Gastrocnemius medialis (tissue), 4 donors: Measurements from ENCODE around the gene TENT5C. TPM values are rescaled to one million over a fixed set of nuclear protein-coding genes. Genes with fewer than 3 reads are reported as not detected.

ENCODE experiments used
- ATAC-seq, 2 donors: fragments of 150-250 bp; one replicate each; pipeline ENCODE4 v1.9.1; 2016
- DNase-seq, 2 donors: peaks; one replicate each; pipeline ENCODE4 v3.0.0-alpha.2; 2019
- H3K27ac ChIP-seq, 4 donors: fragments of 200-600 bp; sonication (generic); 1 replicate in 1 of 4; 2 replicates in 3 of 4; pipeline ENCODE4 v1.5.1; 2016 to 2018; ENCODE audit warnings: mild to moderate bottlenecking in 2 of 4, moderate library complexity in 1 of 4
- H3K27me3 ChIP-seq, 3 donors: fragments of 200-600 bp; sonication (generic) in 2 of 3; 1 replicate in 1 of 3; 2 replicates in 2 of 3; pipeline versions ENCODE4 v1.5.1 to v1.6.0; 2016 to 2019; ENCODE audit warnings: mild to moderate bottlenecking in 1 of 3, moderate library complexity in 1 of 3
- H3K36me3 ChIP-seq, 2 donors: fragments of 200-600 bp; sonication (generic) in 1 of 2; one replicate each; pipeline ENCODE4 v1.5.1; 2017 to 2018
- H3K4me1 ChIP-seq, 2 donors: fragments of 200-600 bp; sonication (generic) in 1 of 2; one replicate each; pipeline ENCODE4 v1.5.1; 2016 to 2017; ENCODE audit warnings: mild to moderate bottlenecking in 2 of 2
- H3K4me3 ChIP-seq, 4 donors: fragments of 200-600 bp; sonication (generic) in 3 of 4; 1 replicate in 1 of 4; 2 replicates in 3 of 4; pipeline ENCODE4 v1.5.1; 2016 to 2019; ENCODE audit warnings: mild to moderate bottlenecking in 2 of 4
- H3K9me3 ChIP-seq, 3 donors: fragments of 200-600 bp; sonication (generic) in 2 of 3; 1 replicate in 1 of 3; 2 replicates in 2 of 3; pipeline ENCODE4 v1.5.1; 2016 to 2019
- CTCF ChIP-seq, 5 experiments: fragments of 450-650 bp in 3 of 5; fragments of 200-600 bp in 2 of 5; sonication (generic) in 2 of 5; IDR thresholded peaks in 4 of 5; conservative IDR thresholded peaks in 1 of 5; 1 replicate in 4 of 5; 2 replicates in 1 of 5; pipeline ENCODE4 v1.5.1; 2016 to 2019; ENCODE audit warnings: antibody characterized with exemption in 5 of 5, mild to moderate bottlenecking in 3 of 5, moderate library complexity in 3 of 5
- POLR2A ChIP-seq, 2 donors: fragments of 450-650 bp; IDR thresholded peaks; one replicate each; pipeline ENCODE4 v1.6.1; 2017; ENCODE audit warnings: antibody characterized with exemption in 2 of 2, mild to moderate bottlenecking in 2 of 2, moderate library complexity in 2 of 2
- in situ Hi-C, 4 donors: fragments of 200-750 bp; cut with MboI; loops; one replicate each; pipeline versions ENCODE4 v1.15.0 to v1.8.0; 2017; ENCODE audit warnings: low sequenced_read_pairs in 4 of 4
- intact Hi-C: fragments of 100-400 bp; cut with DNase I; formaldehyde crosslinking; loops from one replicate; pipeline ENCODE4 v1.15.1; 2023; ENCODE audit warnings: low total_unique reads
- total RNA-seq, 4 donors: library from RNA; depleted of rRNA; stranded (reverse); fragments of >200 nt; gene quantifications; one replicate each; pipeline versions ENCODE4 v1.1.0 to v1.2.3, GENCODE V29; 2016

The TENT5C gene
- total RNA-seq, 4 donors from 2014 or later: 2.3 to 21.8 (median 6.4) TPM

GRCh38 chr1:117590273-117590925 is 15.4 kb upstream of the TENT5C start:
- intact Hi-C loops: loop anchor here (2.0 kb wide), 1 partner anchor 56 kb away; no protein-coding TSS in a partner anchor
- Histone ChIP-seq H3K4me3 (no peak overlapping the region), H3K27me3 (no peaks in the 10 kb centered on the region), H3K4me1 (peaks cover 25 to 26% of the 10 kb centered on the region in 2 donors), H3K9me3 (no peaks in the 10 kb centered on the region), H3K27ac (peak overlapping the region in 1 of 4 donors; percentile 74), H3K36me3 (no peaks in the 10 kb centered on the region)
- no peak for TF ChIP-seq CTCF (IDR thresholded peaks at IDR 0.05 in 4 of 5, conservative IDR thresholded peaks at IDR 0.05 in 1 of 5)
- TF ChIP-seq POLR2A (IDR thresholded peaks at IDR 0.05): no peak
- ATAC-seq (no peak), DNase-seq (no peak)
- in situ Hi-C loops: no loop called here

GRCh38 chr1:117591252-117591651 is 14.6 kb upstream of the TENT5C start:
- H3K27ac ChIP-seq: peak overlapping the region; percentile 51 to 76 (median 66)
- in situ Hi-C loops (no loop called here), intact Hi-C loops (loop anchor here (2.0 kb wide), 1 partner anchor 56 kb away; no protein-coding TSS in a partner anchor)
- H3K4me1 ChIP-seq: peaks cover 25 to 26% of the 10 kb centered on the region in 2 donors
- H3K36me3 ChIP-seq: no peaks in the 10 kb centered on the region
- H3K27me3 ChIP-seq: no peaks in the 10 kb centered on the region
- DNase-seq: no peak
- no peak for ATAC-seq
- H3K9me3 ChIP-seq: no peaks in the 10 kb centered on the region
- TF ChIP-seq POLR2A (IDR thresholded peaks at IDR 0.05) (no peak), CTCF (IDR thresholded peaks at IDR 0.05 in 4 of 5, conservative IDR thresholded peaks at IDR 0.05 in 1 of 5) (no peak)
- H3K4me3 ChIP-seq: no peak overlapping the region

- intact Hi-C loops (no loop called here), in situ Hi-C loops (no loop called here)
- H3K4me1 ChIP-seq: peaks cover 25 to 26% of the 10 kb centered on the region in 2 donors
- peak; percentile 43 to 62 for DNase-seq
- H3K4me3 ChIP-seq: no peak overlapping the region
- TF ChIP-seq POLR2A (IDR thresholded peaks at IDR 0.05) (no peak), CTCF (IDR thresholded peaks at IDR 0.05 in 4 of 5, conservative IDR thresholded peaks at IDR 0.05 in 1 of 5) (no peak)
- no peaks in the 10 kb centered on the region for H3K27me3 ChIP-seq
- H3K36me3 ChIP-seq: no peaks in the 10 kb centered on the region
- peak; percentile 51 to 57 for ATAC-seq
- no peaks in the 10 kb centered on the region for H3K9me3 ChIP-seq
- peak overlapping the region; percentile 51 to 76 (median 66) for H3K27ac ChIP-seq
These were observed 13.7 kb upstream of the TENT5C start for GRCh38 chr1:117592155-117592554.

GRCh38 chr1:117594261-117594990 is 11.4 kb upstream of the TENT5C start:
- peak; percentile 83 to 91 for ATAC-seq

More at GRCh38 chr1:117594261-117594990, 11.4 kb upstream of the TENT5C start:
- Histone ChIP-seq H3K4me3 (no peak overlapping the region), H3K27me3 (no peaks in the 10 kb centered on the region), H3K9me3 (no peaks in the 10 kb centered on the region), H3K4me1 (peaks cover 34 to 36% of the 10 kb centered on the region in 2 donors), H3K36me3 (no peaks in the 10 kb centered on the region), H3K27ac (peak overlapping the region; percentile 80 to 86 (median 84))
- TF ChIP-seq CTCF (IDR thresholded peaks at IDR 0.05 in 4 of 5, conservative IDR thresholded peaks at IDR 0.05 in 1 of 5) (peak in 3 of 5 experiments; percentile 15 to 55 (median 37)), POLR2A (IDR thresholded peaks at IDR 0.05) (peak in 1 of 2 donors; percentile 18)
- in situ Hi-C loops (no loop called here), intact Hi-C loops (no loop called here)
- DNase-seq: peak; percentile 38 to 80
